RWPE1 (cell line): ENCODE results near the gene GNG3.

Source experiments
- CTCF ChIA-PET: fragments of 350-600 bp; sonication (Branson Sonifier 250); formaldehyde crosslinking; extraction: SDS; loops from one replicate; lab custom pipeline; 2021; lab: Yijun Ruan, JAX
- POLR2A ChIA-PET: fragments of 400-600 bp; formaldehyde crosslinking; extraction: SDS; loops from one replicate; lab custom pipeline; 2020; ENCODE audit warnings: antibody characterized with exemption; ENCODE audit not compliant: low non-redundant PET; lab: Yijun Ruan, JAX
- DNase-seq: peaks from one replicate; pipeline ENCODE4 v3.0.0; 2012; ENCODE audit warnings: low spot score
- H3K27ac ChIP-seq: fragments of 450-650 bp; 2 replicates; pipeline ENCODE4 v1.5.1; 2017
- TF ChIP-seq, protein P1 (sequence below): fragments of 450-650 bp; conservative IDR thresholded peaks from 2 replicates; pipeline ENCODE4 v1.5.1; 2017; ENCODE audit warnings: low read depth, mild to moderate bottlenecking

The GNG3 gene

GRCh38 chr11:62752177-62752785, 44.8 kb downstream of the GNG3 start:
- POLR2A ChIA-PET, result interaction anchor here (0.6 to 1.3 kb wide), 2 partner anchors 10 to 88 kb away, joined by 4 read pairs; partner anchors contain the start of gene POLR2G
- H3K27ac ChIP-seq, result peak overlapping the region; percentile 86
- TF ChIP-seq, protein P1, sequence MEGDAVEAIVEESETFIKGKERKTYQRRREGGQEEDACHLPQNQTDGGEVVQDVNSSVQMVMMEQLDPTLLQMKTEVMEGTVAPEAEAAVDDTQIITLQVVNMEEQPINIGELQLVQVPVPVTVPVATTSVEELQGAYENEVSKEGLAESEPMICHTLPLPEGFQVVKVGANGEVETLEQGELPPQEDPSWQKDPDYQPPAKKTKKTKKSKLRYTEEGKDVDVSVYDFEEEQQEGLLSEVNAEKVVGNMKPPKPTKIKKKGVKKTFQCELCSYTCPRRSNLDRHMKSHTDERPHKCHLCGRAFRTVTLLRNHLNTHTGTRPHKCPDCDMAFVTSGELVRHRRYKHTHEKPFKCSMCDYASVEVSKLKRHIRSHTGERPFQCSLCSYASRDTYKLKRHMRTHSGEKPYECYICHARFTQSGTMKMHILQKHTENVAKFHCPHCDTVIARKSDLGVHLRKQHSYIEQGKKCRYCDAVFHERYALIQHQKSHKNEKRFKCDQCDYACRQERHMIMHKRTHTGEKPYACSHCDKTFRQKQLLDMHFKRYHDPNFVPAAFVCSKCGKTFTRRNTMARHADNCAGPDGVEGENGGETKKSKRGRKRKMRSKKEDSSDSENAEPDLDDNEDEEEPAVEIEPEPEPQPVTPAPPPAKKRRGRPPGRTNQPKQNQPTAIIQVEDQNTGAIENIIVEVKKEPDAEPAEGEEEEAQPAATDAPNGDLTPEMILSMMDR, result no peak
- no peak for DNase-seq
- CTCF ChIA-PET, result interaction anchor here (0.6 to 1.2 kb wide), 2 partner anchors 79 to 195 kb away, joined by 3 to 4 read pairs; no protein-coding TSS in a partner anchor

- TF ChIP-seq, protein P1, result no peak
- H3K27ac ChIP-seq, result peak overlapping the region; percentile 86
- CTCF ChIA-PET, result interaction anchor here (0.5 to 1.3 kb wide), 5 partner anchors 17 to 1298 kb away, joined by 3 to 6 read pairs (median 4); partner anchors contain the start of gene TAF6L
- POLR2A ChIA-PET, result interaction anchor here (0.8 to 1.5 kb wide), 10 partner anchors 9 to 88 kb away, joined by 3 to 6 read pairs (median 4); partner anchors contain the start of genes C11orf98, CSKMT, HNRNPUL2 and LBHD1
- no peak for DNase-seq
Measured at GRCh38 chr11:62752994-62753735, 45.7 kb downstream of the GNG3 start.

DNA sequence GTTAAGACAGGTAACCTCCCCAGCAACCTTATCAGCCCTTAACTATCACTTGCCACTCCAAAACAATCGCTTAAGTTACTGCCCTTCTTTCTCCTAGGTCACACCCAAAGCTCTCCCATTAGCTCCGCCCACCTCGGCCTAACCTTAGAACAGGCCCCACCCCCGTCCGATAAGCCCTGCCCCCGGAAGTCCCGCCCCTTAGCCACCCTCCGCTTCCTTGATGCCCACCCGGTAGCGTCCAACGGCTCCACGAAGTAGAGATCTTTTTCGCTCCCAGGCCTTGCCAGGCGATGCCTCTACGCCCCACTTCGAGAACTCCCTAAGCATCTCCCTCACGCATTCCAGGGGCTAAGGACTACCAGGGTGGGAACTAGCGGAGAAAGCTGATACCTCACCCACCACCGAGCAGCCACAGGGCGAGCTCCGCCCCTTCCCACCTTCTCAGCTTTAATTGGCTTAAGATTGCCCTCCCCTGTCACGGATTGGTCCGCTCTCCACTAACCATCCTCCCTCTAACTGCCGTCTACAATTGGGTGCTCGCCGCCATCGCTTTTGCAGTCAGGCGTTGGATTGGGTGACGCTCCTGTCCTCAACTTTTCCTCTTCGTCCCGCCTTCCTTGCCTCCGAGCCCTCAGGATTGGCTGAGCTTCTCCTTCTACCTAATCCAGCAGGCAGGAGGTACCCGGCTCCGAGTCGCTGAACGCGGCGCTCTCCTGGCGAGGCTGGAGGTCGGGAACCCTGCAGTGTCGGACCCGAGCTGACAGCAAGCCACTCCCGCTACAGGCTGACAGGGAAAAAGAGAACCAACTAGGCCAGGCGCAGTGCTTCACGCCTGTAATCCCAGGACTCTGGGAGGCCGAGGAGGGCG, 46.5 kb downstream of the GNG3 start, which contains the start of gene ZBTB3:
Gene ZBTB3 (minus strand): TSS at position 425 of the 868 bp plus-strand sequence. CDS start 496 bp downstream, outside the sequence.
- POLR2A ChIA-PET, result interaction anchor here (0.5 to 1.5 kb wide), 13 partner anchors 8 to 1456 kb away, joined by 3 to 11 read pairs (median 4); partner anchors contain the start of genes C11orf98, CSKMT, HNRNPUL2 and LBHD1
- TF ChIP-seq, protein P1, result no peak

GRCh38 chr11:62755086-62755615, 47.7 kb downstream of the GNG3 start:
- peak overlapping the region; percentile 86 for H3K27ac ChIP-seq
- TF ChIP-seq, protein P1, result no peak
- POLR2A ChIA-PET, result interaction anchor here (1.5 kb wide), 1 partner anchor 15 kb away, joined by 5 read pairs; no protein-coding TSS in a partner anchor
- no peak for DNase-seq
- CTCF ChIA-PET, result no interaction called here

More for the DNA sequence above, 46.5 kb downstream of the GNG3 start, which contains the start of gene ZBTB3:
- H3K27ac ChIP-seq, result peak within 1 kb of the TSS; percentile 86
- CTCF ChIA-PET, result interaction anchor here (0.6 to 1.3 kb wide), 5 partner anchors 17 to 1297 kb away, joined by 3 to 6 read pairs (median 4); partner anchors contain the start of gene TAF6L
- DNase-seq, result peak; percentile 98

DNA sequence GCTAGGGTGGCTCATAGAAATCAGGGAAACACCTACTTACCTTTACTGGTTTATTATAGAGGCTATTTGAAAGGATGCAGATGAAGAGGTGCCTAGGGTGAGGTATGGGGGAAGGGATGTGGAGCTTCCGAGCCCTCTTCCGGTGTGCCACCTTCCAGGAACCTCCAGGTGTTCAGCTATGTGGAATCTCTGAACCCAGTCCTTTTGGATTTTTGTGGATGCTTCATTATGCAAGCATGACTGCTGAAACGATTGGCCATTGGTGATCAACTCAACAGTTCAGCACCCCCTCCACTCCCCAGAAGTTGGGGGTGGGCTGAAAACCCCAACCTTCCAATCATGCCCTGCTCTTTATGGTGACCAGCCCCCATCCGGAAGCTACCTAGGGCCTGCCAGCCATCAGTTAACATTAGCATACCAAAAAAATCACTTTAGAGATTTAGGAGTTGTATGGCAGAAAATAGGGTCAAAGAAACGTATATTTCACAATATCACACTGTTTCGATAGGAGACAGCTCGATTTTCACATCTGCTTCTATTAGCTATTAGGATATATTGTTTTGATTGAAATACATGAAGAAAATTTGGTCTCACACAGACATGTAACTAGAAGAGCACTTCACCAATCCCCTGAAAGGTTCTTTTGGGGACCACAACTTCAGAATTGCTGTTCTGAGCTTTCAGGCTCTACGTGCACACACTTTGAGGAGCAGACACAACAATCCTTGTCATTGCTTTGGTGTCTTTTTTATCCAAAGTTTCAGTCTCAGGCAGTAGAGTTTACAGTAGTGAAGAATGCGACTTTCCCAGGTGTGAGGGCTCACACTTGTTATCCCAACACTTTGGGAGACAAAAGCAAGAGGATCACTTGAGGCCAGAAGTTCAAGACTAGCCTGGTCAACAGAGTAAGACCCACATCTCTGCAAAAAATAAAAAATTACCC, 50.6 kb downstream of the GNG3 start:
- no peak for DNase-seq
- CTCF ChIA-PET, result no interaction called here
- no peak overlapping the region for H3K27ac ChIP-seq
- POLR2A ChIA-PET, result no interaction called here
- TF ChIP-seq, protein P1, result no peak
